HCT116 (cell line): Measurements from ENCODE around the gene EDEM1. TPM values are rescaled to one million over a fixed set of nuclear protein-coding genes. Genes with fewer than 3 reads are reported as not detected.

ENCODE experiments used
- ATAC-seq: fragments of 200-7000 bp; cut with Tn5 transposase; 2 replicates; pipeline ENCODE4 v1.9.1; 2020; ENCODE audit warnings: mild to moderate bottlenecking, moderate library complexity
- BruUV-seq: library from RNA; stranded (reverse); fragments of 400-500 nt; replicated peaks from 2 replicates; lab custom pipeline; 2021; lab: Mats Ljungman, UMichigan
- CTCF ChIA-PET: fragments of 300-600 bp; sonication (Branson Sonifier 250); formaldehyde crosslinking; loops from one replicate; lab custom pipeline; 2021; ENCODE audit warnings: antibody characterized with exemption; lab: Charles Lee
- POLR2A ChIA-PET: fragments of 300-600, 350-600 bp; sonication (Branson Sonifier 250); formaldehyde crosslinking; loops from one replicate; lab custom pipeline; 2021; ENCODE audit warnings: antibody characterized with exemption; lab: Charles Lee
- RAD21 ChIA-PET, 2 experiments: fragments of 300-600 bp; sonication (Branson Sonifier 250); formaldehyde crosslinking; loops; one replicate each; lab custom pipeline; 2023; ENCODE audit warnings: low total read pairs in 2 of 2; ENCODE audit not compliant: uncharacterized antibody in 2 of 2, unreplicated experiment in 2 of 2, low non-redundant PET in 1 of 2; lab: Charles Lee
- DNase-seq: peaks from one replicate; pipeline ENCODE4 v3.0.0-alpha.2; 2010; ENCODE audit warnings: low read depth, low spot score
- H2AFZ ChIP-seq: fragments of 200-600 bp; shearing (Covaris generic), sonication (generic); 2 replicates; pipeline ENCODE4 v1.6.1; 2017; ENCODE audit warnings: low read depth, mixed run types, mixed read lengths, antibody characterized with exemption, low read length; ENCODE audit not compliant: poor library complexity, severe bottlenecking
- H3K27ac ChIP-seq: 2 replicates; pipeline ENCODE4 v1.5.1; 2012; ENCODE audit warnings: low read depth, low read length
- H3K27me3 ChIP-seq: fragments of 200-600 bp; sonication (generic); 2 replicates; pipeline ENCODE4 v1.6.1; 2016; ENCODE audit warnings: mixed run types, low read length, mixed read lengths; ENCODE audit not compliant: insufficient read depth
- H3K36me3 ChIP-seq, 2 experiments: fragments of 200-500 bp in 1 of 2; fragments of 200-600 bp in 1 of 2; sonication (Bioruptor generic) in 1 of 2; sonication (generic) in 1 of 2; 2 replicates each; pipeline versions ENCODE4 v1.5.1 to v1.6.1; 2014 to 2016; ENCODE audit warnings: low read length in 2 of 2, inconsistent platforms in 1 of 2, mixed read lengths in 1 of 2, mixed run types in 1 of 2; ENCODE audit not compliant: insufficient read depth in 2 of 2, control insufficient read depth in 1 of 2
- H3K4me1 ChIP-seq, 2 experiments: fragments of 200-600 bp in 1 of 2; sonication (generic) in 1 of 2; 2 replicates each; pipeline versions ENCODE4 v1.5.1 to v1.6.1; 2012 to 2017; ENCODE audit warnings: low read length in 2 of 2, inconsistent platforms in 1 of 2, mild to moderate bottlenecking in 1 of 2, mixed read lengths in 1 of 2, mixed run types in 1 of 2, moderate library complexity in 1 of 2; ENCODE audit not compliant: insufficient read depth in 2 of 2, control insufficient read depth in 1 of 2
- H3K4me2 ChIP-seq: fragments of 200-600 bp; sonication (generic); 2 replicates; pipeline ENCODE4 v1.6.1; 2017; ENCODE audit warnings: mixed run types, low read length, mixed read lengths
- H3K4me3 ChIP-seq, 2 experiments: fragments of 200-600 bp in 1 of 2; sonication (generic) in 1 of 2; replicated peaks in 1 of 2; 2 replicates each; pipeline ENCODE4 v1.5.1; 2011 to 2016; ENCODE audit warnings: low read length in 2 of 2, control low read depth in 1 of 2, low read depth in 1 of 2, mild to moderate bottlenecking in 1 of 2, mixed read lengths in 1 of 2, mixed run types in 1 of 2
- H3K79me2 ChIP-seq: fragments of 200-600 bp; sonication (generic); 2 replicates; pipeline ENCODE4 v1.6.1; 2017; ENCODE audit warnings: mild to moderate bottlenecking, mixed run types, low read length, moderate library complexity, mixed read lengths; ENCODE audit not compliant: insufficient read depth
- H3K9ac ChIP-seq: fragments of 200-600 bp; sonication (generic); 2 replicates; pipeline ENCODE4 v1.6.1; 2016; ENCODE audit warnings: low read length, mixed read lengths
- H3K9me2 ChIP-seq: fragments of 200-600 bp; sonication (generic), shearing (Covaris generic); 2 replicates; pipeline ENCODE4 v1.6.1; 2017; ENCODE audit warnings: mixed run types, mild to moderate bottlenecking, moderate library complexity; ENCODE audit not compliant: insufficient read depth
- H3K9me3 ChIP-seq, 2 experiments: fragments of 200-500 bp in 1 of 2; fragments of 200-600 bp in 1 of 2; sonication (Bioruptor generic) in 1 of 2; sonication (generic) in 1 of 2; 2 replicates each; pipeline ENCODE4 v1.6.1; 2014 to 2017; ENCODE audit warnings: low read length in 2 of 2, mixed read lengths in 2 of 2, inconsistent platforms in 1 of 2, low read depth in 1 of 2, mild to moderate bottlenecking in 1 of 2, mixed run types in 1 of 2, moderate library complexity in 1 of 2; ENCODE audit not compliant: control insufficient read depth in 1 of 2, insufficient read depth in 1 of 2
- H4K20me1 ChIP-seq: fragments of 200-600 bp; sonication (generic), shearing (Covaris generic); 2 replicates; pipeline ENCODE4 v1.6.1; 2017; ENCODE audit warnings: mixed run types, mild to moderate bottlenecking, moderate library complexity; ENCODE audit not compliant: insufficient read depth
- ATF3 ChIP-seq: IDR thresholded peaks from 2 replicates; pipeline ENCODE4 v1.6.1; 2012
- CEBPB ChIP-seq: IDR thresholded peaks from 2 replicates; pipeline ENCODE4 v1.6.1; 2012; ENCODE audit warnings: low read depth
- EZH2phosphoT487 ChIP-seq: fragments of 200-600 bp; IDR thresholded peaks from 2 replicates; pipeline ENCODE4 v1.6.1; 2018; ENCODE audit warnings: antibody characterized with exemption, borderline replicate concordance
- JUND ChIP-seq: IDR thresholded peaks from 2 replicates; pipeline ENCODE4 v1.6.1; 2012
- POLR2A ChIP-seq: IDR thresholded peaks from 2 replicates; pipeline ENCODE4 v1.7.0; 2011; ENCODE audit warnings: borderline replicate concordance; ENCODE audit not compliant: insufficient read depth, insufficient read length; ENCODE audit errors: extremely low read depth
- POLR2AphosphoS5 ChIP-seq: IDR thresholded peaks from 2 replicates; pipeline ENCODE4 v1.6.1; 2011; ENCODE audit warnings: mild to moderate bottlenecking, low read depth, low read length, moderate library complexity
- SIN3A ChIP-seq: IDR thresholded peaks from 2 replicates; pipeline ENCODE4 v1.6.1; 2012; ENCODE audit warnings: low read depth
- ZBTB33 ChIP-seq: IDR thresholded peaks from 2 replicates; pipeline ENCODE4 v1.6.1; 2011; ENCODE audit warnings: mild to moderate bottlenecking, low read length, moderate library complexity; ENCODE audit not compliant: insufficient replicate concordance; ENCODE audit errors: extremely low read depth
- ZNF274 ChIP-seq: fragments of 200-500 bp; sonication (Bioruptor generic); IDR thresholded peaks from 2 replicates; pipeline ENCODE4 v1.6.1; 2014; ENCODE audit warnings: mild to moderate bottlenecking, low read depth, low read length, inconsistent platforms
- intact Hi-C: fragments of 100-400 bp; cut with micrococcal nuclease; formaldehyde crosslinking; loops from 2 replicates; pipeline ENCODE4 v1.10.0; 2022
- total RNA-seq: library from RNA; stranded (reverse); gene quantifications from one replicate; pipeline ENCODE4 v1.2.1, GENCODE V29; 2021; ENCODE audit not compliant: unreplicated experiment

EDEM1 gene
- total RNA-seq, 1 experiment from 2014 or later = 23.7 TPM

GRCh38 chr3:5238545-5238944, 51.0 kb downstream of the EDEM1 start:
- no peaks in the 10 kb centered on the region for H3K36me3 ChIP-seq
- H3K4me3 ChIP-seq = no peak overlapping the region
- no TSS peak for BruUV-seq
- no peaks in the 10 kb centered on the region for H4K20me1 ChIP-seq
- ATAC-seq = 0 out of 2 replicates have a peak, but pooled peaks have one; percentile 27
- intact Hi-C loops = no loop called here
- no peak overlapping the region for H3K4me2 ChIP-seq
- H3K9me3 ChIP-seq = no peaks in the 10 kb centered on the region
- no peak for DNase-seq
- no peaks in the 10 kb centered on the region for H3K27me3 ChIP-seq
- H3K9ac ChIP-seq = no peak overlapping the region
- H3K79me2 ChIP-seq = no peaks in the 10 kb centered on the region
- RAD21 ChIA-PET = no interaction called here
- no peaks in the 10 kb centered on the region for H3K4me1 ChIP-seq
- H3K9me2 ChIP-seq = no peaks in the 10 kb centered on the region
- no peak overlapping the region for H3K27ac ChIP-seq
- CTCF ChIA-PET = no interaction called here
- POLR2A ChIA-PET = no interaction called here
- no peak overlapping the region for H2AFZ ChIP-seq
- no peak for TF ChIP-seq POLR2AphosphoS5
- TF ChIP-seq EZH2phosphoT487 = no peak
- TF ChIP-seq, all 23 proteins: peak for 0

- no peak overlapping the region for H3K9ac ChIP-seq
- H3K27me3 ChIP-seq = no peaks in the 10 kb centered on the region
- no peak overlapping the region for H3K4me2 ChIP-seq
- no peak overlapping the region for H3K4me3 ChIP-seq
- no peaks in the 10 kb centered on the region for H4K20me1 ChIP-seq
- no peaks in the 10 kb centered on the region for H3K9me2 ChIP-seq
- H3K9me3 ChIP-seq = no peaks in the 10 kb centered on the region
- H3K4me1 ChIP-seq = no peaks in the 10 kb centered on the region
- H2AFZ ChIP-seq = no peak overlapping the region
- ChIA-PET CTCF (no interaction called here), POLR2A (no interaction called here), RAD21 (no interaction called here)
- no peak for ATAC-seq
- DNase-seq = no peak
- H3K27ac ChIP-seq = no peak overlapping the region
- no peaks in the 10 kb centered on the region for H3K36me3 ChIP-seq
- no peaks in the 10 kb centered on the region for H3K79me2 ChIP-seq
- TF ChIP-seq SIN3A (no peak), ZNF274 (no peak), POLR2AphosphoS5 (no peak), ZBTB33 (no peak), POLR2A (no peak), CEBPB (no peak), JUND (no peak), ATF3 (no peak)
- BruUV-seq = no TSS peak
- intact Hi-C loops = no loop called here
Observed at GRCh38 chr3:5239602-5240001, 52.1 kb downstream of the EDEM1 start.
